ENCODE measurements around the gene RAD50. TPM values are rescaled to one million over a fixed set of nuclear protein-coding genes. Genes with fewer than 3 reads are reported as not detected.
"Not testable (repeated sequence)": the region's sequence is repeated elsewhere in the genome, so short reads cannot be mapped to it uniquely, and the experiment has no call there.

Gene RAD50
- total and polyA plus RNA-seq, 10 of the 15 experiments (the other 5 are each of a cell fraction or from before 2014, with no cell fraction given) = 12.8 to 68.6 (median 47.0) TPM

GRCh38 chr5:132561601-132562000, 4.8 kb downstream of the RAD50 start:
- ATAC-seq (no peak), DNase-seq (ENCODE audit: low read depth, low spot score) (no peak), FAIRE-seq (no peak)
- no peaks in the 10 kb centered on the region for H4K20me1 ChIP-seq (ENCODE audit: control insufficient read depth, insufficient read depth)
- no peaks in the 10 kb centered on the region for H3K27me3 ChIP-seq (replicated peaks in 1 of 2; ENCODE audit: control insufficient read depth in 2 of 2, insufficient read depth in 2 of 2, low read length in 1 of 2)
- H3K9ac ChIP-seq (ENCODE audit: control insufficient read depth, insufficient read depth, low read length) = no peak overlapping the region
- H3K4me3 ChIP-seq = no peak overlapping the region
- ChIA-PET RAD21 (ENCODE audit: unreplicated experiment) (no interaction called here), POLR2A (no interaction called here), CTCF (interaction anchor here (1.1 to 2.2 kb wide), 3 partner anchors 30 to 258 kb away, joined by 3 to 7 read pairs (median 7); no protein-coding TSS in a partner anchor), SMC1A (ENCODE audit: uncharacterized antibody, unreplicated experiment) (interaction anchor here (0.6 to 1.7 kb wide), 7 partner anchors 9 to 259 kb away, joined by 3 to 5 read pairs (median 3); partner anchors contain the start of gene IL13)
- TF ChIP-seq SUPT20H (IDR thresholded peaks at IDR 0.05; ENCODE audit: borderline replicate concordance, control insufficient read depth, low read depth, low read length) = no peak
- peak; percentile 70 for TF ChIP-seq ATF7 (IDR thresholded peaks at IDR 0.05; ENCODE audit: low read depth)
- TF ChIP-seq KLF5 (IDR thresholded peaks at IDR 0.05; ENCODE audit: partially characterized antibody) = no peak
- intact Hi-C loops (cut with micrococcal nuclease; ENCODE audit: unreplicated experiment) (no loop called here), in situ Hi-C loops (cut with MboI) (no loop called here)
- no peak overlapping the region for H3K4me2 ChIP-seq (ENCODE audit: control insufficient read depth, insufficient read depth)
- peaks cover 3 to 24% of the 10 kb centered on the region in 2 experiments for H3K36me3 ChIP-seq (ENCODE audit: control insufficient read depth in 2 of 2, insufficient read depth in 2 of 2, low read length in 1 of 2)
- H3K27ac ChIP-seq (ENCODE audit: control insufficient read depth, insufficient read depth) = no peak overlapping the region
- peaks cover 56% of the 10 kb centered on the region for H3K79me2 ChIP-seq (ENCODE audit: control insufficient read depth, insufficient read depth, low read length)
- H3K9me3 ChIP-seq (replicated peaks; ENCODE audit: control insufficient read depth, insufficient read depth, low read length) = peaks cover 17% of the 10 kb centered on the region
- no peaks in the 10 kb centered on the region; the same call in 1 of the 2 replicates for H3K4me1 ChIP-seq (ENCODE audit: control insufficient read depth, insufficient read depth, low read length)
- 98% methylated on average over 3 of the region's 3 CpGs for WGBS (ENCODE audit: insufficient coverage, insufficient replicate concordance, low lambda C conversion rate, missing lambda C conversion rate)
- BruUV-seq (replicated peaks) = no TSS peak
- no peak overlapping the region for H2AFZ ChIP-seq (ENCODE audit: control insufficient read depth, low read depth, low read length)

DNA sequence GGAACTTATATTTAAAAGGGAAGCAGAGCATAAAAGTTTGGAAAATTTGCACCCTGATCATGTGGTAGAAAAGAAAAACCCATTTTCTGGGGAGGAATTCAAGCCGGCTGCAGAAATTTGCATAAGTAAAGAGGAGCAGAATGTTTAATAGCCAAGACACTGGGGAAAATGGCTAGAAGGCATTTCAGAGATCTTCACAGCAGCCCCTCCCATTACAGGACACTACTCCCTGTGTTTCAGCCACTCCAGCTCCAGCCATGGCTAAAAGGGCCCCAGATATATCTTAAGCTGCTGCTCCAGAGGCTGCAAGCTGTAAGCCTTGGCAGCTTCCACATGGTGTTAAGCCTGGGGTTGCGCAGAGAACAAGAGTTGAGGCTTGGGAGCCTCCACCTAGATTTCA, 7.8 kb downstream of the RAD50 start:
- H3K4me3 ChIP-seq; CTCF ChIA-PET; H3K9ac ChIP-seq (ENCODE audit: control insufficient read depth, insufficient read depth, low read length); DNase-seq (ENCODE audit: low read depth, low spot score); SMC1A ChIA-PET (ENCODE audit: uncharacterized antibody, unreplicated experiment); H3K4me1 ChIP-seq (ENCODE audit: control insufficient read depth, insufficient read depth, low read length); H3K27ac ChIP-seq (ENCODE audit: control insufficient read depth, insufficient read depth); H2AFZ ChIP-seq (ENCODE audit: control insufficient read depth, low read depth, low read length); FAIRE-seq; H3K27me3 ChIP-seq (replicated peaks in 1 of 2; ENCODE audit: control insufficient read depth in 2 of 2, insufficient read depth in 2 of 2, low read length in 1 of 2); ATAC-seq; intact Hi-C loops (cut with micrococcal nuclease; ENCODE audit: unreplicated experiment); RAD21 ChIA-PET (ENCODE audit: unreplicated experiment); H3K4me2 ChIP-seq (ENCODE audit: control insufficient read depth, insufficient read depth); H4K20me1 ChIP-seq (ENCODE audit: control insufficient read depth, insufficient read depth); BruUV-seq (replicated peaks); in situ Hi-C loops (cut with MboI); POLR2A ChIA-PET: not testable (repeated sequence)
- Histone ChIP-seq H3K9me3 (replicated peaks; ENCODE audit: control insufficient read depth, insufficient read depth, low read length) (peaks cover 17% of the 10 kb centered on the region), H3K79me2 (ENCODE audit: control insufficient read depth, insufficient read depth, low read length) (peaks cover 33% of the 10 kb centered on the region), H3K36me3 (ENCODE audit: control insufficient read depth in 2 of 2, insufficient read depth in 2 of 2, low read length in 1 of 2) (peaks cover 3 to 28% of the 10 kb centered on the region in 2 experiments)
- 100% methylated on average over 2 of the region's 2 CpGs for WGBS (ENCODE audit: insufficient coverage, insufficient replicate concordance, low lambda C conversion rate, missing lambda C conversion rate)

Measured in GM12878 (cell line).